Neural cell (in vitro differentiated cells): ENCODE results near the gene CHD6. TPM values are rescaled to one million over a fixed set of nuclear protein-coding genes. Genes with fewer than 3 reads are reported as not detected.

Experiments used
- H2AFZ ChIP-seq: fragments of 200-600, 300-800 bp; sonication (generic), shearing (Covaris generic); 2 replicates; pipeline ENCODE4 v1.6.0; 2014; ENCODE audit warnings: low read depth, mild to moderate bottlenecking, antibody characterized with exemption, low read length, moderate library complexity
- H3F3A ChIP-seq: fragments of 200-600 bp; shearing (Covaris generic); 2 replicates; pipeline ENCODE4 v1.6.1; 2016; ENCODE audit warnings: mild to moderate bottlenecking, moderate library complexity, mixed read lengths, antibody characterized with exemption, low read length; ENCODE audit not compliant: insufficient read depth, poor library complexity, severe bottlenecking
- H3K27ac ChIP-seq: fragments of 200-600, 300-800 bp; sonication (generic), shearing (Covaris generic); 2 replicates; pipeline ENCODE4 v1.5.1; 2014; ENCODE audit warnings: mild to moderate bottlenecking, low read length, moderate library complexity
- H3K27me3 ChIP-seq: fragments of 300-800, 200-600 bp; sonication (generic), shearing (Covaris generic); 2 replicates; pipeline ENCODE4 v1.6.0; 2014; ENCODE audit warnings: mild to moderate bottlenecking, low read depth, low read length, moderate library complexity; ENCODE audit not compliant: insufficient read depth
- H3K36me3 ChIP-seq: fragments of 300-800, 200-600 bp; sonication (generic), shearing (Covaris generic); 2 replicates; pipeline ENCODE4 v1.5.1; 2014; ENCODE audit warnings: mild to moderate bottlenecking, antibody characterized with exemption, low read length, moderate library complexity; ENCODE audit not compliant: insufficient read depth
- H3K4me2 ChIP-seq: fragments of 300-800, 200-600 bp; sonication (generic), shearing (Covaris generic); 2 replicates; pipeline ENCODE4 v1.6.0; 2014; ENCODE audit warnings: mild to moderate bottlenecking, low read length
- H3K4me3 ChIP-seq: fragments of 300-800, 200-600 bp; sonication (generic), shearing (Covaris generic); 2 replicates; pipeline ENCODE4 v1.5.1; 2014; ENCODE audit warnings: mild to moderate bottlenecking, low read length, moderate library complexity
- H3K79me2 ChIP-seq: fragments of 200-600 bp; shearing (Covaris generic); replicated peaks from 2 replicates; pipeline ENCODE4 v1.6.0; 2014; ENCODE audit warnings: mild to moderate bottlenecking, low read length, moderate library complexity; ENCODE audit not compliant: insufficient read depth
- H3K9ac ChIP-seq: fragments of 300-800, 200-600 bp; sonication (generic), shearing (Covaris generic); 2 replicates; pipeline ENCODE4 v1.6.1; 2016; ENCODE audit warnings: mild to moderate bottlenecking, low read length, mixed read lengths
- H3K9me2 ChIP-seq: fragments of 200-600 bp; shearing (Covaris generic); 2 replicates; pipeline ENCODE4 v1.6.1; 2016; ENCODE audit warnings: mild to moderate bottlenecking, low read length, mixed read lengths; ENCODE audit not compliant: insufficient read depth
- H3K9me3 ChIP-seq: fragments of 200-600, 300-800 bp; sonication (generic), shearing (Covaris generic); 2 replicates; pipeline ENCODE4 v1.6.1; 2016; ENCODE audit warnings: mild to moderate bottlenecking, mixed run types, low read length, moderate library complexity, mixed read lengths
- H4K20me1 ChIP-seq: fragments of 200-600 bp; shearing (Covaris generic); 2 replicates; pipeline ENCODE4 v1.6.1; 2016; ENCODE audit warnings: mild to moderate bottlenecking, mixed run types; ENCODE audit not compliant: insufficient read depth
- CTCF ChIP-seq: fragments of 450-650 bp; IDR thresholded peaks from 2 replicates; pipeline ENCODE4 v1.5.1; 2014; ENCODE audit warnings: antibody characterized with exemption, mild to moderate bottlenecking, moderate library complexity; ENCODE audit not compliant: poor library complexity, severe bottlenecking
- EP300 ChIP-seq: fragments of 450-650 bp; conservative IDR thresholded peaks from 2 replicates; pipeline ENCODE4 v1.6.1; 2014; ENCODE audit warnings: antibody characterized with exemption, mild to moderate bottlenecking, moderate library complexity; ENCODE audit not compliant: poor library complexity, severe bottlenecking
- EZH2 ChIP-seq: fragments of 200-600, 300-800 bp; shearing (Covaris generic), sonication (generic); IDR thresholded peaks from 2 replicates; pipeline ENCODE4 v1.6.1; 2014; ENCODE audit warnings: antibody characterized with exemption, low read length, borderline replicate concordance, mild to moderate bottlenecking; ENCODE audit not compliant: insufficient read depth, poor library complexity, severe bottlenecking
- MXI1 ChIP-seq: fragments of 450-650 bp; conservative IDR thresholded peaks from 2 replicates; pipeline ENCODE4 v1.6.1; 2014; ENCODE audit warnings: antibody characterized with exemption, mild to moderate bottlenecking; ENCODE audit not compliant: poor library complexity, severe bottlenecking
- POLR2AphosphoS5 ChIP-seq: IDR thresholded peaks from 2 replicates; pipeline ENCODE4 v1.6.1; 2012
- RAD21 ChIP-seq: fragments of 450-650 bp; conservative IDR thresholded peaks from 2 replicates; pipeline ENCODE4 v1.6.1; 2014; ENCODE audit warnings: antibody characterized with exemption, mild to moderate bottlenecking, moderate library complexity
- SMC3 ChIP-seq: fragments of 450-650 bp; conservative IDR thresholded peaks from 2 replicates; pipeline ENCODE4 v1.6.1; 2014; ENCODE audit warnings: antibody characterized with exemption, mild to moderate bottlenecking, moderate library complexity; ENCODE audit not compliant: poor library complexity
- TAF1 ChIP-seq: IDR thresholded peaks from 2 replicates; pipeline ENCODE4 v1.6.1; 2012; ENCODE audit warnings: low read depth
- polyA plus RNA-seq: library from polyadenylated mRNA; depleted of rRNA; stranded (reverse); fragments of >200 nt; gene quantifications from 2 replicates; pipeline ENCODE4 v1.2.3, GENCODE V29; 2014
- TF ChIP-seq, protein P1 (sequence below): IDR thresholded peaks from 2 replicates; pipeline ENCODE4 v1.6.1; 2012; ENCODE audit warnings: borderline replicate concordance

Gene CHD6
- polyA plus RNA-seq, 1 donor from 2014 or later: 22.9 TPM

DNA sequence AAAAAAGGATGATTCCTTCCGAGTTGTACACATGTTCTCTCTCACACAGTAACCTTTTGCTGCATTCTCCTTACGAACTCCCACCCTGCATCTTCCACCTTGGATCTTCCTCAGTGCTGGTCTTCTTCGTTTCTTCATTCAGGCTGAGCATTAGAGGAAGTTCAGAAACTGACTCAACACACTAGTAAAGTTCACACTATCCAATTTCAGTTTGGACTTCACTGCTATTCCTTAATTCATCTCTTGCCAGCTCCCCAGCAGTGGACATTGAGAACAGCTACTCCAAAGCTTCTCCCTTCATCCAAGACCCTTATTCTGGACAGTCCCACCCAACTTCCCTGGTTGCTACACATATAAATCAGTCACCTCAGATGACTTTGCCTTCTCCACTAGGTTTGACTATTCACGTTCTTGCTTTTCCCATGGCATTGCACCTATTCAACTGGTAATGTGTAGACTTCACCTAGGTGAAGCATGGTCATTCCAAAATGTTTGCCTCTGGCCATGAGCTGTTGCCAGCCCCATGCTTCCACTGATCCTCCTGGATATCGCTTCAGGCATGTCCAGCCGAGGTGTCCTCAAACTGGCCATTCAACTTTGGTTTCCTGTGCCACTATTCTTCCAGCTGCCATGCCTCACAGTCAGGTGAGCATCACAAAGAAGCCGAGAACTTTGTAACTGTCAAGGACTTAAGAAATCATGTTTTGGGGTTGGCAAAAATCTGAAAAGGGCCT lies 147.6 kb downstream of the CHD6 start:
- Histone ChIP-seq H3K4me2 (no peak overlapping the region), H3F3A (no peaks in the 10 kb centered on the region), H4K20me1 (no peaks in the 10 kb centered on the region), H3K36me3 (no peaks in the 10 kb centered on the region), H3K9me2 (no peaks in the 10 kb centered on the region), H2AFZ (no peak overlapping the region), H3K4me3 (no peak overlapping the region), H3K27ac (no peak overlapping the region), H3K9me3 (no peaks in the 10 kb centered on the region), H3K9ac (no peak overlapping the region), H3K27me3 (no peaks in the 10 kb centered on the region), H3K79me2 (no peaks in the 10 kb centered on the region)
- TF ChIP-seq SMC3 (no peak), TAF1 (no peak), MXI1 (no peak), EZH2 (no peak), CTCF (no peak), RAD21 (no peak), POLR2AphosphoS5 (no peak), EP300 (no peak)
- TF ChIP-seq, protein P1, sequence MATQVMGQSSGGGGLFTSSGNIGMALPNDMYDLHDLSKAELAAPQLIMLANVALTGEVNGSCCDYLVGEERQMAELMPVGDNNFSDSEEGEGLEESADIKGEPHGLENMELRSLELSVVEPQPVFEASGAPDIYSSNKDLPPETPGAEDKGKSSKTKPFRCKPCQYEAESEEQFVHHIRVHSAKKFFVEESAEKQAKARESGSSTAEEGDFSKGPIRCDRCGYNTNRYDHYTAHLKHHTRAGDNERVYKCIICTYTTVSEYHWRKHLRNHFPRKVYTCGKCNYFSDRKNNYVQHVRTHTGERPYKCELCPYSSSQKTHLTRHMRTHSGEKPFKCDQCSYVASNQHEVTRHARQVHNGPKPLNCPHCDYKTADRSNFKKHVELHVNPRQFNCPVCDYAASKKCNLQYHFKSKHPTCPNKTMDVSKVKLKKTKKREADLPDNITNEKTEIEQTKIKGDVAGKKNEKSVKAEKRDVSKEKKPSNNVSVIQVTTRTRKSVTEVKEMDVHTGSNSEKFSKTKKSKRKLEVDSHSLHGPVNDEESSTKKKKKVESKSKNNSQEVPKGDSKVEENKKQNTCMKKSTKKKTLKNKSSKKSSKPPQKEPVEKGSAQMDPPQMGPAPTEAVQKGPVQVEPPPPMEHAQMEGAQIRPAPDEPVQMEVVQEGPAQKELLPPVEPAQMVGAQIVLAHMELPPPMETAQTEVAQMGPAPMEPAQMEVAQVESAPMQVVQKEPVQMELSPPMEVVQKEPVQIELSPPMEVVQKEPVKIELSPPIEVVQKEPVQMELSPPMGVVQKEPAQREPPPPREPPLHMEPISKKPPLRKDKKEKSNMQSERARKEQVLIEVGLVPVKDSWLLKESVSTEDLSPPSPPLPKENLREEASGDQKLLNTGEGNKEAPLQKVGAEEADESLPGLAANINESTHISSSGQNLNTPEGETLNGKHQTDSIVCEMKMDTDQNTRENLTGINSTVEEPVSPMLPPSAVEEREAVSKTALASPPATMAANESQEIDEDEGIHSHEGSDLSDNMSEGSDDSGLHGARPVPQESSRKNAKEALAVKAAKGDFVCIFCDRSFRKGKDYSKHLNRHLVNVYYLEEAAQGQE: no peak

DNA sequence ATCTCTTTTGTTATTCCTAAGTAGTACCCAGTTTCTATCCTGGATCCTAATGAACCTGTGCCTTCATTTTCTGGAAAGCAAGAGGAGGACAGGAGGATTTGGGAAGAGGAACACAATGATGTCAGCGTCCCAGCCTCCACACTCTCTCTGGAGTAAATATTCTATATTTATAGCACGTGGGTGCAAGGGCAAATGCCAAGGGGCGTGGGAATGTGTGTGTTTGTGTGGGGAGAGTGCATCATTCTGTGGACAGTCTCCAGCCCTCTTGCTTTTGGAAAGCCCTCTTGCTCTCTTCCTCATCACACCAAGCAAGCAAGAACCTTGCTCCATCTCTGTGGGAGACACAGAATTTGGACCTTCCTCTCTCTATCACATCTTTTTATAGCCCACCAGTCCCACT lies 148.3 kb downstream of the CHD6 start:
- Histone ChIP-seq H3K27ac (no peak overlapping the region), H3K79me2 (no peaks in the 10 kb centered on the region), H3K9me3 (no peaks in the 10 kb centered on the region), H3K27me3 (no peaks in the 10 kb centered on the region), H3F3A (no peaks in the 10 kb centered on the region), H3K9me2 (no peaks in the 10 kb centered on the region), H3K9ac (no peak overlapping the region), H4K20me1 (no peaks in the 10 kb centered on the region), H3K4me3 (no peak overlapping the region), H3K4me2 (no peak overlapping the region), H3K36me3 (no peaks in the 10 kb centered on the region), H2AFZ (no peak overlapping the region)
- TF ChIP-seq EZH2 (no peak), CTCF (no peak), EP300 (no peak)
- TF ChIP-seq, protein P1: no peak
